Rectal smooth muscle tissue (tissue), 1 donor: Measurements from ENCODE around the gene SLC30A7.
A peak's percentile ranks its signal among the peaks of the same experiment; 100 is the strongest.

ENCODE experiments used
- H3K27ac ChIP-seq: one replicate; pipeline ENCODE4 v1.7.0; 2013; ENCODE audit warnings: low read depth, low read length, inconsistent platforms
- H3K27me3 ChIP-seq: one replicate; pipeline ENCODE4 v1.7.0; 2013; ENCODE audit warnings: low read length; ENCODE audit not compliant: control insufficient read depth, insufficient read depth
- H3K36me3 ChIP-seq: one replicate; pipeline ENCODE4 v1.7.0; 2013; ENCODE audit warnings: low read length; ENCODE audit not compliant: control insufficient read depth, insufficient read depth
- H3K4me1 ChIP-seq: one replicate; pipeline ENCODE4 v1.7.0; 2013; ENCODE audit warnings: low read length; ENCODE audit not compliant: control insufficient read depth, insufficient read depth
- H3K4me3 ChIP-seq: one replicate; pipeline ENCODE4 v1.7.0; 2013; ENCODE audit warnings: low read length
- H3K9ac ChIP-seq: one replicate; pipeline ENCODE4 v1.7.0; 2013; ENCODE audit warnings: low read length

SLC30A7 gene

DNA sequence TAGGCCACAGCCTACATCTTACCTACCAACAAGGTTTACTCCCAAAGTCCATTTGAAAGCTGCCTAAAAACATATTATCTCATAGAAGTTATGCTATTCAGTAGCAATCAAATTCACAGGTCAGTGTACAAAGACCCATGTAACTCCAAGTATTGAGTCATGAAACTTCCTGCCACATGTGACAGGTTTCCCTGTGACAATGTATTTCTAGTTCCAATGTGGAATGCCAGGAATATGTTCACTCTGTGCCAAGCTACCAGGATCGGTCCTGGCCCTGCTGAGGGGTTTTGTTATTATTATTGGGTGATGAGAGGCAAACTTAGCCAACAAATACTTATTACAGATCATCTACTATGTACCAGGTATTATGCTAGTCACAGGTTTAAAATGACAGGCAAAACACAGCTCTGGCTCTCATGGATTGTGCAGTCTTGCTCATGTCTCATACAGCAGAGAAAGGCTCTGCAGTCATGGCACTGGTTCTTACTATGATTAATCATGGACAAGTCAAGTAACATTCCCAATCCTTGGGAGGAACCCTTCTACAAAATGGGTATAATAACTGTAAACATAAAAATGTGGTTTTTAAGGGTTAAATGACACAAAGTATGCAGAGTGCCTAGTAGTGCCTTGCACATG lies 107.2 kb downstream of the SLC30A7 start:
- Histone ChIP-seq H3K36me3 (peaks cover 6% of the 10 kb centered on the region), H3K27ac (no peak overlapping the region), H3K27me3 (no peaks in the 10 kb centered on the region), H3K4me3 (no peak overlapping the region), H3K9ac (no peak overlapping the region), H3K4me1 (no peaks in the 10 kb centered on the region)

DNA sequence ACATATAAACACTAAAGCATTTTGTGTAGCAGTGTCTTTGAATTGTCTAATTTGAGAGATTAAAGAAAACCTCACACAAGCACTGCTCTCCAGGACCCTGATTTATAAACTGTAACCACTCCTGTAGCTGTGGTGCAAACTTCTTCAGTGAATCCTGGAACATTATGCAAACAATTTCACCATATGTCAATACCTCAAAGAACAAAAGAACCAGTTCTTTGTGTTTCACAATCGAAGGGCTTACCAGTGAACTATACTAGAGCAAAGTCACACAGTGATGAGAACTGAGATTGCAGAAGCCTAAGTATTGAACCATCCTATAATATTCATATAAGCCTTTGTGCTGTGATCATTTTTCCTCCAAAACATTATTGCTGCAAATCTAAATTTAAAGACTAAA lies 108.2 kb downstream of the SLC30A7 start:
- Histone ChIP-seq H3K4me1 (no peaks in the 10 kb centered on the region), H3K27ac (no peak overlapping the region), H3K9ac (no peak overlapping the region)

DNA sequence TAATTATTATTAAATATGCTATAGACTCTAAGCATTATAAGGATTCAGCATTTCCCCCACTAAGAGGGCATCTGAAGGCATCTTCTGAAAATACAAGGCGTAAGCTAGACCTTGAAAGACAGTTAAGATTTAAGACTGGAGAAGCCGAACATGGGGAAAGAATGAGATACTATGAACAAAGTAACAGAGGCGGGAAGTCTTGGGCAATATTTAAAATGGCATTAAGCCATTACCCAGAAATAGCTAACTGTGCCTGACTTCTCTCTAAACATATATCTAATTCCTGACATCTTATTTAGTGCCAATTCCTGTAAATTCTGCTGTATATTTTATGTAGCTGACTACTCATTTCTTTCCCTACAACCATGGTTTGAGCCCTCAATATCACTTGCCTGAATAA lies 108.8 kb downstream of the SLC30A7 start:
- H3K36me3 ChIP-seq, result peaks cover 7% of the 10 kb centered on the region
- no peaks in the 10 kb centered on the region for H3K27me3 ChIP-seq
- no peaks in the 10 kb centered on the region for H3K4me1 ChIP-seq
- no peak overlapping the region for H3K9ac ChIP-seq
- no peak overlapping the region for H3K4me3 ChIP-seq
- H3K27ac ChIP-seq, result no peak overlapping the region

More for the DNA sequence above, 108.2 kb downstream of the SLC30A7 start:
- Histone ChIP-seq H3K36me3 (peaks cover 6% of the 10 kb centered on the region), H3K4me3 (no peak overlapping the region), H3K27me3 (no peaks in the 10 kb centered on the region)

DNA sequence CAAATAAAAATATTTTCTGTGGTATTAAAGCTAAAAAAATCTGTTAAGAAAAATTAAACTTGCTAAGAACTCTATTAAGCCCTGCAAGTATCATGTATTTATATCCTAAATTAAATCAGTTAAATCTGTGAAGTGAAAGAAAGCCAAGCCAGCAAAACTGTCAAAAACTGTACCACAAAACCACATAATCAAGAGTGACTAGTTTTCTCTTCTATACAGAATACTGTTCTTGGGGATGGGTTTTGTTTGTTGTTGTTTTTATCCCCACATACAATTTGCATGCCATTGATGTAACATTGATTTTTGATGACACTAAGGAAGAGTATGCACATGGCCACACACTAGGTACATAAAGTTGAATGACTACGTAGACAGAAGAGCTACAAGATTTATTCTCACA lies 109.3 kb downstream of the SLC30A7 start:
- Histone ChIP-seq H3K36me3 (peaks cover 5% of the 10 kb centered on the region), H3K27ac (no peak overlapping the region), H3K4me1 (no peaks in the 10 kb centered on the region), H3K27me3 (no peaks in the 10 kb centered on the region), H3K9ac (no peak overlapping the region), H3K4me3 (no peak overlapping the region)

DNA sequence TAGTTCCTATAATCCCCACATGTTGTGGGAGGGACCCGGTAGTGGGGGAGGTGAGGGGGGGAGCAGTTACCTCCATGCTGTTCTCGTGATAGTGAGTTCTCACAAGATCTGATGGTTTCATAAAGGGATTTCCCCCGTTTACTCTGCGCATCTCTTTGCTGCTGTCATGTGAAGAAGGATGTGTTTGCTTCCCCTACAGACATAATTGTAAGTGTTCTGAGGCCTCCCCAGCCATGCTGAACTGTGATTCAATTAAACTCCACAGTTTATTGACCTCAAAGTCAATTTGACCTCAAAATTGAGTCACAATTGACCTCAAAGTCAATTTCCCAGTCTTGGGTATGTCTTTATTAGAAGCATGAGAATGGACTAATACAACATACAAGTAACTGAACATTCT lies 110.0 kb downstream of the SLC30A7 start:
- H3K4me3 ChIP-seq, result no peak overlapping the region
- H3K36me3 ChIP-seq, result peaks cover 5% of the 10 kb centered on the region
- H3K9ac ChIP-seq, result no peak overlapping the region
- no peaks in the 10 kb centered on the region for H3K27me3 ChIP-seq
- H3K27ac ChIP-seq, result no peak overlapping the region
- no peaks in the 10 kb centered on the region for H3K4me1 ChIP-seq

DNA sequence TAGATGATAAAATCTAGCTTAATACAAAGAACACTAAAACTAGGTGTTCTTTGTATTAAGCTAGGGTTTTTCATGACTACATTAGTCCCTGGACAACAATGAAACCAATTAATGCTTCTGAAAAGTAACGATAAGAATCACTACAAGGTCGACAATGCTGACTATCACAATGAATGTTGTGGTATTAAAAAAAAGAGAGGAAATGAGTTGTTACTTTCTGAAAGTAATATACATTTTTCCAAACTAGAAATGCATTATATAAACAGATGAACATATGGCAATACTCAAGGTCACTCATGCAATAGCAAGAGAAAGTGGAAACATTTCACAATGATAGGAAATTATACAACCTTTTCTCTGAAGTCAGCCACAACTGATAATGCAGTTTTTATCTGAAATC lies 110.7 kb downstream of the SLC30A7 start:
- Histone ChIP-seq H3K4me1 (no peaks in the 10 kb centered on the region), H3K27me3 (no peaks in the 10 kb centered on the region), H3K4me3 (no peak overlapping the region), H3K36me3 (peaks cover 2% of the 10 kb centered on the region), H3K9ac (no peak overlapping the region), H3K27ac (no peak overlapping the region)

DNA sequence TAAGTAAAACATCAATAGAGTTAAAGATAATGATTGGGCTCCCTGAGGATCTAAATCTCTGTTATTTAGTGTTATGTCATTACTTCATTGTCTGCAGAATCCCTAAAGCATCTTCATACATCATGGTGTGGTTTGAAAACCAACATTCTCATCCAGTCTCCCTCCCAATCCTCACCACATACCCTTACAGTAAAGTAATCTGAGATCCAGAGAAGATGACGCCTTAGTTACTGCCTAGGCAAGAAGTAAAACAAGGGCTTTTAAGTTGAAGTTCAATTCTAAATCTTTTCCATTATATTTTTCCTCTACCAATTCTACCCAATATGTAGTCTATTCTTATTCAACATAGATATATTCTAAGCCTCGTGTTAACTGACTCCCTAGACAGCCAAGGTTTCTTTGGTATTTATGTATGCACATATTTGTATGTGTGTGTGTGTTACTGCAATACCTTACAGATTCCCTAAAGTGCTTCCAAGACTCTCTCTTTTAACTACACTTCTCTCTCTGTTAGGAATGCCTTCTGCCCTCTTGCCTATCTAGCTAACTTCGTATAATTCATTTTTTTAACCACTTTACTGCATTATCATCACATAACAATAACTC lies 112.4 kb downstream of the SLC30A7 start:
- Histone ChIP-seq H3K27ac (no peak overlapping the region), H3K4me3 (no peak overlapping the region), H3K9ac (no peak overlapping the region), H3K4me1 (no peaks in the 10 kb centered on the region), H3K27me3 (no peaks in the 10 kb centered on the region), H3K36me3 (peaks cover 2% of the 10 kb centered on the region)

DNA sequence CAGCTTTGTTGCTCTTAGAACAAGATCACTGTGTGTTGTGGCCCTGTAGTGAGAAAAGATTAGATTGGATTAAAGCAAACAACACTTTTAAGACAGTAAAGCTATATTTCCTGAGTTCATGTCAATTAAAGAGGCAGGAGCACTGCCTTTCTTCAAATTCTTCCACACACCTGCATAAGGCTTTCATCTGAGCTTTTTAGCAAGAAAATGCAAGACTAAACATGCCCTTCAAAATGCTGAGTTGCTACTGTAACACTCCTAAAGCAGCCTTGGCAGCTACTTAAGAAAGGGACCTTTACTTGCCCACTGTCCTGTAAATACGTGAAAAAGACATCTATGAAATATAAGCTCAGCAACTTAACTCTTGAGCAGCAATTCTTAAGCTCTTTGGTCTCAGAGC lies 117.9 kb downstream of the SLC30A7 start:
- no peaks in the 10 kb centered on the region for H3K4me1 ChIP-seq
- H3K4me3 ChIP-seq, result no peak overlapping the region
- no peak overlapping the region for H3K27ac ChIP-seq
- H3K9ac ChIP-seq, result no peak overlapping the region
- H3K27me3 ChIP-seq, result no peaks in the 10 kb centered on the region
- H3K36me3 ChIP-seq, result peaks cover 2% of the 10 kb centered on the region

DNA sequence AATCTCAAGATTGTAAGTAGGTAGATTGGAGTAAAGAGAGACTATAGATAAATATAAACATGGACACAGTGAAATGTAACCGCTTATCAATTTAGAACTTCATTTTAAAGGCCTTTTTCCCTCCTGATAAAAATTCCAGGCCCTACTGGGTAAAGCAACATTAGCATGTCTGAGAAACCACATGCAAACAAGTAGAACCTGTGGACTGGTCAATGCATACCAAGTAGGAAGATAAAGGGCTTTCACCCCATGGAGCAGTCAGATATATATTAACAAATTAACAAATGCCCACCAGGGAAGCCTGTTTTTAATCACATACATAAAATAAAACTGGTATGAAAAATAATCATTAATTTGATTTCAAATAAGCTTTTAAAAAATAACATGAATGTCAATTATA lies 121.6 kb downstream of the SLC30A7 start:
- no peak overlapping the region for H3K9ac ChIP-seq
- no peak overlapping the region for H3K27ac ChIP-seq
- no peak overlapping the region for H3K4me3 ChIP-seq
- H3K27me3 ChIP-seq, result no peaks in the 10 kb centered on the region
- H3K4me1 ChIP-seq, result no peaks in the 10 kb centered on the region
- H3K36me3 ChIP-seq, result peaks cover 3% of the 10 kb centered on the region

DNA sequence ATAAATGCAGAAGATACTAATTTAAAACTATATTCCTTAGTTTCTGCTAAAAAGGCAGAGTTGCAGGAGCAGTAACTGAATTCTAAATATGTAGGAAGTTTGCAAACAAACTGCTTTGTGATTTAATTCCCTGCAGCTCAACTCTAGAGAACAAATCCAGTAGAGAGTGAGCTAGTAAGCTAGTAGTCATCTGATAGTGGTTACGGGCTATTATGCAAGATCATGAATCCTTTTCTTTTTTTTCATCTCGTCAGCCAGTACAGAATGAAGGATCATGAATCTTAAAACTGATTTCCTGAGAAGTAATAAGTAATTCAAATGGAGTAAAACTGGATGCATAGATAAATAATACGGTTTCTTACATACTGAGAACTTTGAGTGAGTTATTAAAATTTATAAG lies 126.4 kb downstream of the SLC30A7 start:
- Histone ChIP-seq H3K9ac (no peak overlapping the region), H3K4me3 (no peak overlapping the region), H3K27me3 (no peaks in the 10 kb centered on the region), H3K27ac (no peak overlapping the region), H3K36me3 (peaks cover 3% of the 10 kb centered on the region), H3K4me1 (peaks cover 7% of the 10 kb centered on the region)

DNA sequence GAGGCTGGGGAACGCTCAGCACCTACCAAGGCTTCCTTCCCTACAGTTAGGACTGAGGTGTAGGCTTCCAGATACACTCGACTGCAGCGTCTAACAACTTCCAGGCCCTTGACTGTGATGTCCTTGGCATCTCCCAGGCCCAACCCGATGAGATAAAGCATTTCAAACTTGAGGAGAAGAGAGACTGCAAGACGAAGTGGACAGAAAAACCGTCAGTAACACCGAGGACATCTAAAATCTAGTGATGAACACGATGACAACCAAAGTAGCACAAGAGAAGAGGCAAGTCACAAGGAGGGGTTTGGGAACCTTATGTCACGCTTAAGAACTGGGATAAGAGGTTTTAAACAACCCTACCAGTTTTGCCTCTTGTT lies 129.4 kb downstream of the SLC30A7 start:
- peak overlapping the region; percentile 35 for H3K9ac ChIP-seq
- peaks cover 2% of the 10 kb centered on the region for H3K36me3 ChIP-seq
- peak overlapping the region; percentile 77 for H3K4me3 ChIP-seq
- H3K4me1 ChIP-seq, result peaks cover 7% of the 10 kb centered on the region
- peak overlapping the region; percentile 67 for H3K27ac ChIP-seq
- H3K27me3 ChIP-seq, result no peaks in the 10 kb centered on the region

DNA sequence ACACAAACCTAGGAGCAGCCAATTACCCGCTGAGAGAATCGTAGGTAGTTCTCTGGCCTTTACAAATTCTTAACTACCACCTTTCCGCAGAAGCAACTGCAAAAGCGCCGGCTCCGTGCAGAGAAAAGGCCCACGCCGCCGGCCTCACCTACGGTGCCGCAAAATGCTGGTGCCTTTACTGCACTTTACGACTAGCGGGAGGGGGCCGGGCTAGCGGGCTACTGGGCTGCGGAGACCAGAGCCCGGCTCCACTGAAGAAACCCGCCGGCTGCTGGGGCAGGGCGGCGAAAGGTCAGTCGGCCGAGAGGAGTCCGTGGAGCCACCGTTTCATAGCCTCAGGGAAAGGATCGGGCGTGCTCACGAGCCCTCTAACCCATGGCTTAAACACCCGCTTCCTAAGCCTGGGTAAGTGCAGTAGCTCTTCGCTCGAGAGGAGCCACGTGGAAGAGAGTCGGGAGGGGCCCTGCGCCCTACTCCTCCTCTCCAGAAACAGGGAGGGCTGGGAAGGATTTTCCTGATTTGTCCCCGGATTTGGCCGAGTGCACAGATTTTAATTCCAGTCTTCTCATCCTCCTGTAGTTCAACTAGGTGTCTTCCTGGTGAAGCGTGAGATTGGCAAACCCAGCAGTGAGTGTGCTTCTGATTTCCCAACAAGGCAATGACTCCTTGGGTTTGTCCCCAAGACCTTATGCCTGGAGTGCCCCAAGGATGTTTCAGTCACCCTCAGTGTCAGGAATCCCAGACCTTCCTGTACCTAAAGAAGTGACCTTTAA lies 130.0 kb downstream of the SLC30A7 start, which contains the start of gene DPH5:
DPH5 (minus strand) TSS at position 128 of the 773 bp plus-strand sequence. CDS start 341 bp downstream, outside the sequence.
- Histone ChIP-seq H3K4me3 (peak within 1 kb of the TSS; percentile 77), H3K4me1 (peaks cover 7% of the 10 kb centered on the region), H3K36me3 (no peaks in the 10 kb centered on the region), H3K27ac (peak within 1 kb of the TSS; percentile 67), H3K9ac (peak within 1 kb of the TSS; percentile 43), H3K27me3 (no peaks in the 10 kb centered on the region)
